DOHH2 (cell line): ENCODE results near the gene ZNF319.

Experiments
- CTCF ChIP-seq: fragments of 200-600 bp; sonication (generic); IDR thresholded peaks from one replicate; pipeline ENCODE4 v1.5.1; 2014; ENCODE audit warnings: antibody characterized with exemption, mild to moderate bottlenecking, low read depth, low read length; ENCODE audit not compliant: poor library complexity, severe bottlenecking
- EZH2phosphoT487 ChIP-seq: fragments of 200-600 bp; sonication (generic); IDR thresholded peaks from 2 replicates; pipeline ENCODE4 v1.6.1; 2017; ENCODE audit warnings: borderline replicate concordance, mild to moderate bottlenecking, antibody characterized with exemption, low read length, moderate library complexity, mixed read lengths

- TF ChIP-seq CTCF (no peak), EZH2phosphoT487 (no peak)
Observed at GRCh38 chr16:58037365-58038057, 37.0 kb upstream of the ZNF319 start.
